ENCODE data around the gene AUTS2.
"Not testable (repeated sequence)": the region's sequence is repeated elsewhere in the genome, so short reads cannot be mapped to it uniquely, and the experiment has no call there.

Gene AUTS2

DNA sequence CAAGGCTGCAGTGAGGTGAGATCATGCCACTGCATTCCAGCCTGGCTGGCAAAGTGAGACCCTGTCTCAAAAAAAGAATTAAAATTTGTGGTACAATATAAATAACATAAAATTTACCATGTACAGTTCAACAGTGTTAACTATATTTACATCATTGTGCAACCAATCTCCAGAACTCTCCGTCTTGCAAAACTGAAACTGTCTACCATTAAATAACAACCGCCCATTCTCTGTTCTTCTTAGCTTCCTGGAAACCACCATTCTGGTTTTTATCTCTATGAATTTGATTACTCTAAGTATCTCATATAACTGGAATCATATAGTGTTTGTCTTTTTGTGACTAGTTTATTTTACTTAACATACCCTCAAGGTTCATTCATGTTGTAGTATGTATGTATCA, 167.6 kb downstream of the AUTS2 start:
- DNase-seq: no peak

DNA sequence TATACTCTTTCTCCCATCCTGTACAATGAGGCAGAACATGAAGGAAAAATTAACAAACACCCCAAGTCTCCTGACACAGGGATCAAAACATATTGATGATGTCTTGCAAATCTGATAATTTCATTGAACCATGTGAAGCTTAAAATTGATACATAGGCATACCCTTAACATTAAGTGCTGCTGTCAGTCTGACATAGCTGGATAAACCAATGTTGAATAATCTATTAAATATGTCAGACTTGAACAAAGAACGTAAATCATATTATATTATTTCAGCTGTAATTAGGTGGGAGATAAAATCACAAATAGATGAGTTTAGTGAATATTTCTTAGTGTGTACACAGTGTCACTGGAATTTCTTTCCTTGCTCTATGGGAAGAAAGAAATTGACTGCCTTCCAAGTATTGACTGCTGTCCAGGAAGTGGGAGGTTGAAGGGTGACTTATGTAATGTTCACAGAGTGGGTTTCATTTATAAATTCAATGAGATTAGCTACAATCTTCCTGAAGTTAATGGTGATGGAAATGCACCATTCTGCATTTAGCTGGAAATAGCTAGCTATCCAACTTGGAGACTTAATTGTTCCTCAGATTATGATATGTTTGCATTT, 170.8 kb downstream of the AUTS2 start:
- DNase-seq: no peak

DNA sequence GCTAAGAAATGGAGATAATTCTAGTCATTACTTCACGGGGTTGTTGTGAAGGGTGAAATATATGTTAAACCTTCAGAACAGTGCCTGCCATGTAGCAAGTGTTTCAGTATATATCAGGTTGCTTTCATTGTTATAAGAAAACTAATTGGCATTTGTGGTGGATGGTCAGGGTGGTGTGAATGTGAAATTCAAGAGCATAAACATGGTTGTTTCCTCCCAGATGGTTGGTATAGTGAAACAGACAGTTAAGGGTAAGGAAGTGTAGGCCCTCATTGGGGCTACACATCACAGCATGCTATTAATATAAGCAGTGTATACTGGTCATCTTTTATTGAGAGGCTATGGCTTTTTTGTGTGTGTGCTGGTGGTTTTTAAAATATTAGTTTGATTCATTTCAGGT, 171.6 kb downstream of the AUTS2 start:
- DNase-seq: no peak

DNA sequence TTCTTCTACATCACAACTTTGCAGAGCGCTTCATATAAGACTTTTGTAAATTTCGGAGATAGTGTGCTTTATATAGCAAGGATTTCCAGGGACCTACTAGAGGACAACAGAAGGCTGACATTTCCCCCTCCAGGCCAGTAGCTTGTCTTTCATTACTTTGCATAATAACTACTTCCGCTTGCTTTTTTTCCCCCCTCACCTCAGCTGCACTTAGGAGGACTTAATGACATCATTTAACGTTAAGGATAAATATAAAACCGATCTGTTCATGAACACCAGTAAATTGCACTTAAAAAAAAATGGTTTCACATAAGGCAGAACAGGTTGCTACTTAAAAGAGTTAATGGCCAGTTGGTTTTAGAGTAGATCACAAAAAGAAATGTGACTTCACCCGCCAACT, 172.3 kb downstream of the AUTS2 start:
- DNase-seq: no peak

DNA sequence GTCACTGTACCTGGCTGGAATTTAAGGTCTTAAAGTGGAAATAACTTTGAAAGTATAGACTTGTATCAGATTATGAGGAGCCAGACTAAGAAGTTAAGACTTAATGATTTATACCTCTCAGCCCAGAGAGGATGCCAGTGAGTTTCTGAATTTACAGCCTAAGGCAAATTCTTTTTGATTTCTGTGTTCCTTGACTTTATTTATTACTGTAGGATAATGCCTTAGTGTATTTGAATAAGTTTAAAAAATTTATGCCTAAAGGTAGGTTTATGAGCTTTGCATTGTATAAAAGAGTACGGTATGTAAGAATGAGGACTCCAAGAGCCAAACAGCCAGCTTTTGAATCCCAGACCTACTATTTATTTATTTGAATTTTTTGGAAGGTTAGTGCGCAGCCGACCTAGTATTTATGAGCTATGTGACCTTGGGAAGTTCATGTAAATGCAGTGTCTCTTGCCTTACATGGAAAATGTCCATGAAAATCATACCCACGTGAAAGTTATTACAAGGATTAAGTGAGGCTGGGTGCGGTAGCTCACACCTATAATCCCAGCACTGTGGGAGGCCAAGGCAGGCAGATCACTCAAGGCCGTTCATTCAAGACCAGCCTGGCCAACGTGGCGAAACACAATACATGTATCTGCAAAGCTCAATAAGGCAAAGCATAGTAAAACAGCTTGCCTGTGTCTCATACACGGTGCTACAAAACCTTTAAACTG, 174.6 kb downstream of the AUTS2 start:
- no peak for DNase-seq

DNA sequence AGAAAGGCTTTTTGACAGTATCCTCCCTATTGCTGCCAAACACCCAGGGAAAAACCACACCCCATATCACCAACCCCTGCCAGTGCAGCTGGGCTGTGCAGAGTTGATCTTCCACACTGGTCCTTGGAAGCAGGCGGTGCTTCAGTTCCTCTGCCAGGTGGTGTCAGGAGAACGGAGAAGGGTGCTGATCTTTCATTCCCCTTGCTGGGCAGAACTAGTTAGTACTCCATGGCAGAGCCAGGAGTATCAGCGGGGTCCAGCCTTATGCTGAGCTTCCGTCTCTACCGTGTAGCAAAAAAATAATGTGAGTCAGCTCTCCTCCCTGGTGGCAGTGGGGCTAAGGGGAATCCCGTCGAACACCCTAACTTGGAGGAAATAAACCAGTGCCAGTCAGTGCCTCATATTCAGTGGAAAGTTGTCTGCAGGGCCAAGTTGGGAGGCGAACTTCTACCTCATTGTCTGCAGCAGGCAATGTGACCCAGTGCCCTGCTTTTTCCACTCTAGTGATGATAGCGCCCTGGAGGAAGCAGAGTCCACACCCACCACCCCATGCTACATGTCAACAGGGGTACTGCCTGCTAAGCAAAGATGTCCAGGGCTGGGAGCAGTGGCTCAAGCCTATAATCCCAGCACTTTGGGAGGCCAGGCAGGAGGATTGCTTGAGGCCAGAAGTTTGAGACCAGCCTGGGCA, 175.4 kb downstream of the AUTS2 start:
- no peak for DNase-seq

DNA sequence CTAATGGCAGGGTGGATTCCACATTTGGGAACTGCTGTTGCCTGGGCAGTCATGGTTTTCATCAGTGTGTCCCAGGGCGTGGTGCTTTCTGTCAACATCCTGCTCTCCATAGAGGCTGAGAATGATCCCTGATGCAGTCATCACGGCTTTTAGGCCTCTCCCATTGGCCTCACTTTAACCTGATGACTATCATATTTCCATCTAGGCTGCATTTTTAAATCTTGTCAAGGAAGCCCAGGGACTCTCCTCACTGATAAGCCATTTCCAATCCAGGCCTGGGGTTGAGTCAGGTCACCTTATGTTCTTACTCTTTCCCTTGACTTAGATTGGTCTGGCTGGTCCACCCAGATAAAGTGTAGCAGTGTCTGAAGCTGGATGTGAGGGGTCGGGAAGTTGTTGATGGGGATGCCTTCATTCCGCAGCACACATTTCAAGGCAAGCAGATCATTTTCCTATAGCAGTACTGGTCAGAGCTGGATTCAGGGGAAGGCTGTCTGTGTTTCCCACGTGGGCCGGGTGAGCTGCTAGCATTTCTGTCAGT, 177.0 kb downstream of the AUTS2 start:
- no peak for DNase-seq

DNA sequence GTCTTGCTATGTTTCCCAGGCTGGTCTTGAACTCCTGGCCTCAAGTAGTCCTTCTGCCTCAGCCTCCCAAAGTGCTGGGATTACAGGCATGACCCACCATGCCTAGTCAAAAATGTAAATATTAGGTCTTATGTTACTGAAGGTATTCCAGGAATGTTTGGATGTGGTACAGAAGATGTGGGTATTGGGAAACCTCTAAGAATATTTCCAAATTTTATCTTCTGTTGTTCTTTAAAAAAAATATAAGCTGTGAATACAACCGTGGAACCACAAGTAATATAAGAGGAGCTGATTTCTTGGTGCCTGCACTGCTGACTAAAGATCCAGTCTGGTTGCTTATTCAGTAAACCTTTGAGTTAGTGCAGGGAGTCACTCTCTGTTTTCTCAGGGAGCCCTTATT, 178.3 kb downstream of the AUTS2 start:
- no peak for DNase-seq

DNA sequence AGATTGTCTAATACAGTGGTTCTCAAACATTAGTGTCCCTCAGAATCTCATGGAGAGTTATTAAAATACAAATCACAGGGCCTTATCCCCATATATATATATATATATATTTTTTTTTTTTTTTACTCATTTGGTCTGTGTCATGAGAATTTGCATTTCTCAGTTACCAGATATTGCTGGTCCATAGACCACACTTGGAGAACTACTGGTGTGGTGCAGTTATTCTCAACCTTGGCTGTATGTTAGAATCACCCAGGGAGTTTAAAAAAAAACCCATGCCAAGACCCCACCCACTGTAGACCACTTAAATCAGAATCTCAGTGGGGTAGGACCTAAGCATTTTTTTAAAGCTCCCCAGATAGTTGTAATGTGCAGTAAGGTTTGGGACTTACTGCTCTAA, 179.9 kb downstream of the AUTS2 start:
- DNase-seq: no peak

DNA sequence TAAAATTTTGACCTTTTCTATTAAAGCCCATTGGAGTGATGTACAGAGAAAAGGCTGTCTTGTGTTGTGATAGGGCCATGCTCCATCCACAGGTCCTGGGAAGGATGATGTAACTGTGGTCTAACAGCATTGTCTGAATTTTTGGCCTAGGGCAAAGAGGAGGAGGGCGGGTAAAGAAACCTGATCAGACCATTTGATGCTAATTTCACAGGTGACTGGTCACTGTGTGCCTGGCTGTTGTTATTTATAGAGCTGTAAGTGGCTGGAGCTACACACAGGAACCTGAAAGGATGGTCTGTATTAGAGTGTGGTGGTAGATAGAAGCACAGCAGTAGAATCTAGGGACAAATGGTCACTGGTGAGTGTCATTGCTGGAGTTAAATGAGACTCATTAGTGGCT, 182.1 kb downstream of the AUTS2 start:
- DNase-seq: no peak

DNA sequence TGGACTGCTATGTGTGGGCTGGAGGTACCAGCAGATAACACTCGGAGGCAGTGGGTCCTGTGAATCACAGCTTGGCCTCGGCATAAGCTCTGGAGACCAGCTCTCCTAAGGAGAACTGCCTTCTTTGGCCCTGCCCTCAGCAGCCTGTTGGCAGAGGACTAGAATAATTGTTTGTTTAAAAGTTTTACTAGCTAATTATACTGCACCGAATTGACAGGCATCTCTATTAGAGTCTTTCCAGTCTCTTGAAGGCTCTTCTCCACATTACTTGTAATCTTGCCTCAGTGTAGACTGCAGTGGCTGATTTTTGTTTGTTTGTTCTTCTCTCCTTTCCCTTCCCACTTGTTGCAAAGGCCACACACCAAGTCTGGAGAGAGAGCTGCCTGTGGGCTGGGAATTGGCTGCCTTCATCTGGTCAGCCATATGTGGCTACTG, 183.2 kb downstream of the AUTS2 start:
- no peak for DNase-seq

DNA sequence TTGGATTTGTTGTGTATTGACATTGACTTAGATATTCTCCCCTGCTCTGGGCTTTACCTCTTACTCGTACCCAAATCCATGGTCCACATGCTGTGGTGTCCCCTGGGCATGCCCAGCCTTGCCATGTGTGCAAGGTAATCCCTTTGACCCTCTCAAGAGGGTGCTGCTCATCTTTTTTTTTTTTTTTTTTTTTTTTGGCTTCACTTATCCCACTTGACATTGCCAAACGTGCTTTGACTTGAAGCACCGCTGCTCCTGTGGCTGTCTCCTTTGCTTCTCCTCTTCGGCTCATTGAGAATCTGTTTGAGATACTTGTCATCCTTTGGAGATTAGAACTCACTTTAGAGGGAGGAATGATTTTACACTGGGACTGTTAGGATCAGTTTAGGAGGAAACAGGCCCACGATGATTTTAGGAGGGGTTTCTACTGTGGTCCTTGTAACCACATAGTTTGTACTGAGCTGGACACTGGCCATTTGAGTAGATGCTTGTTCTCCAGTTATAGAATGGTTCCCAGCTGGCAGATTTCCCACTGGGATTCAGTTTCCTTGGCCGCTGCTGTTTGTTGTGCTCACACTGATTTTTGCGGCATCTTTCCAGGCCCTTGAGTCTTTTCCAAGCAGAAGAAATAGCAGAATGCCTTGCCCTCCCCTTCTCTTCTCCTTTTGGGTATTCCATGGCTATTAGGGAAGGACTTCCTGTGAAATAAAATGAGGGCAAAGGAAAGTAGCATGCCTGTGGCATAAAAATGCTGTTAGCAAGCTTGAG, 184.8 kb downstream of the AUTS2 start:
- no peak for DNase-seq

DNA sequence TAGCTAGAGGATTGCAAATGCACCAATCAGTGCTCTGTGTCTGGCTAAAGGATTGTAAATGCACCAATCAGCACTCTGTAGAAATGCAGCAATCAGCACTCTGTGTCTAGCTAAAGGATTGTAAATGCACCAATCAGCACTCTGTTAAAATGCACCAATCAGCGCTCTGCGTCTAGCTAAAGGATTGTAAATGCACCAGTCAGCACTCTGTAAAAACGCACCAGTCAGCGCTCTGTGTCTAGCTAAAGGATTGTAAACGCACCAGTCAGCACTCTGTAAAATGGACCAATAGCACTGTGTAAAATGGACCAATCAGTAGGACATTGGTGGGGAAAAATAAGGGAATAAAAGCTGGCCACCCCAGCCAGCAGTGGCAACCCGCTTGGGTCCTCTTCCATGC, 187.9 kb downstream of the AUTS2 start:
- DNase-seq: not testable (repeated sequence)

DNA sequence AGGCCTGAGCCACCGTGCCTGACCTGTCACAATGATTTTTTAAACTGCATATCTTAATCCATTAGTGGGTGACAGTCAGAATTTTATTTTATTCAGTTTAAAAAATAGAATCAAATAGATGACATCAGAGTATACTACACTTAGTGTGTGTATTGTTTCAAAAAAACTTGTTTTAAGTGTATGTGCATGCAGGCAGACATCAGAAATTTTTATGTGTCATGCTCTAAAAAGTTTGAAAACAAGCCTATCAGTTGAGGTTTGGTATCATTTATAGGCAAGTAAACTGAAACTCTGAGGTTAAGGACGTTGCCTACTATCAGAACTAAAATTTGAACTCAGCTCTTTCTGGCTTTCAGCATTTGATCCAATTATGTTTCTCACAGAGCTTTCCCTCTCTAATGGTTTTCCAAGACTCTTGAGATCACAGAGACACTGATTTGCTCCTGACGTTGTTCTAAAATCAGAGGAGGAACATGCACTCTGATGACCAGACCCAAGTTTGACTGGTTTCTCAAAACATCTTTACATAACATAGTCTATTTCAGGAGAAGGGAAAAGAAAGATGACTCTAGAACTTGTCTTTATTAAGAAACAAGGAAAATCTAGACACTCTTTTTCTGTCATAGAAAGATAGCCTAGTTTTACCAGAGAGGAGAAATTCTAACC, 188.6 kb downstream of the AUTS2 start:
- no peak for DNase-seq

DNA sequence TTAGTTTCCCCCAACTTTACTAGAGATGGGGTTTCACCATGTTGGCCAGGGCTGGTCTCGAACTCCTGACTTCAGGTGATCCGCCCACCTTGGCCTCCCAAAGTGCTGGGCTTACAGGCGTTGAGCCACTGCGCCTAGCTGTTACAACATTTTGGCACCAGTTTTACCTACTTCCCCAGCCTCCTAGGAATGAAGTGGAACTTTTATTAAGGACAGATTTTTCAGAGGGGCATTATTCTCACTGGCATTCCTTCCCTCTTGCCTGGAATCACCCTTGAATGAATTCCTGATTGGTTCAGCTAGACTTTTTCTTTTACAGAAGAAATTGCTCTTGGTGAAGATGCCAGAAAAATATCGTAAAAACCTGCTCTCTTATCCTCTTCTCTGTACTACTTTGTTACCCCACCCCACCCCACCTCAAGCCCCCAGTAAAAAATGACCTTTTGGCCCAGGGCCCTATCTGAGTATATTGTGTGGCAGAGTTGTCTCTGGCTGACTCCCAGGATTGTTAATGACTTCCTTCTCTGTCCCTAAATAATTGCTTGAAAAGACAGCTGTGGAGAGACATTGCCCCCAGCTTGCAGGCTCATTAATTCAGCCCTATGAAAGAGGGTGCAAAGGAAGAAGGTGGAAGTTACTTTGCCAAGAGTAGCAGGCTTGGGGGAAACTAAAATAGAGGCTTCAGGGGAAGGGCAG, 189.6 kb downstream of the AUTS2 start:
- no peak for DNase-seq

DNA sequence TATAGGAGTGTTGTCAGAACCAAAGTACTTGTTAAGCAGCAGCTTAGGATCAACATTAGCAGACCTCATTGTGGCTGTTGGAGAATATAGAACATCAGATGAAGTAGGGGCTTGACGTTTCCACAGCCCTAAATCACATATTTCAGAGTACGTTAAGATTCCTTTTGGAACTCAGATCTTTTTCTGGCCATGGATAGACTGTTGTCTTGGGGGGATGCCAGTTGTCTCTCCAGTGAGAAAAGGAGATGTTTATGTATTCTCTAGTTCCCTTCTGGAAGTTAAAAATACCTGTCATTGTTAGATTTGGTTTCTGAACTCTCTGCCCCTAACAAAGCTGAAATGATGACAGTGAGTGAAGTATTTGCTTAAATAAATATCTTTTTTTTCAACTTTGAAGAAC, 191.3 kb downstream of the AUTS2 start:
- DNase-seq: no peak

DNA sequence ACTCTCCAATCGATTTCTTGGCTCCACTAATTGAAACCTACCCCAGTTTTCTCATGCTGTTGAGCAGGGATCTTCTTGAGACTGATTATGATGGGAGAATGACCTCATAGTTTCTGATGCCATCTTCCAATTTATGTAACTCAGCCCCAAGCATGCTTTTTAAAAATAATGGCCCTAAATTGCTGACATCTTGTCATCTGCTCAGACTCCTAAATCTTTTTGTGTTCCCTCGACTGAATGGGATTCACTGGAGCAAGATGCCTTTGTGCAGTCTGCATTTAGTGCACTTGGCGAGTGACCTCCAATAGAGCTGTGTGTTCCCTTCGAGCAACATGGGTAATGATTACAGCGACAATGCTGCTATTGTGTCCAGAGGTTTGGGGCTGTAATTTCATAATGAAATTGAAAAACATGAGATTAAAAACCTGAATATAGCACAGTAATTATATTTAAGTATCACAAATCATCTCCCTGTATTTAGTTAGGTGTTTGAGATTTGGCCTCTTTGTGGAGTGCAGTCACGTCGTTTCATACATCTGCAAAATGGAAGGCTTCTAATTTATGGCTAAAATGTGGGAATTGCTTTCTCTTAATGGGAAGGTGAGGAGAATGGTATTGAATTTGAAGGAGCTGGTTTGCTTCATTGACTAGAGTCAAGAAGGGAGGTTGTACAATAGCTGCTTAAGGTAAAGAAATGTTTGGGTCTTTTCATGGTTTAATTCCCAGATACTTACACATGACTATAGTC, 192.9 kb downstream of the AUTS2 start:
- DNase-seq: no peak

DNA sequence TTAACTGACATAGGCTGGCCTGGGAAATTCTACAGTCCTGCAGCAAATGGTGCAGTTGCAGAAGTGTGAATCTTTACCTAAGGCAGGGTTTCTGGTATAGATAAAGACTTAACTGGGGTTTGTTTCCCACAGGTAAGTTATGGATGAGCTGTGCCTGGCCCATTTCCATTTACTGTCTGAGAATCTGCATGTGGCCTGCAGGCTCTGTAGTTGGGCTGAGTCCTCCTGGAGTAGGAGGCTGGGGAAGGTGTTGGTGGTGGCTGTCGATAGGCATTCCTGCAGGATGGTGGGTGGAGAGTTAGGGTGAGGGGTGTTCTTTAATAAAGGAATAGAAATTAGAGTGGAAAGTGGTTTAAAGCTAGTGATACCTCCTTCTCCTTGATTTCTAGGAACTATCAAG, 193.5 kb downstream of the AUTS2 start:
- DNase-seq: no peak

DNA sequence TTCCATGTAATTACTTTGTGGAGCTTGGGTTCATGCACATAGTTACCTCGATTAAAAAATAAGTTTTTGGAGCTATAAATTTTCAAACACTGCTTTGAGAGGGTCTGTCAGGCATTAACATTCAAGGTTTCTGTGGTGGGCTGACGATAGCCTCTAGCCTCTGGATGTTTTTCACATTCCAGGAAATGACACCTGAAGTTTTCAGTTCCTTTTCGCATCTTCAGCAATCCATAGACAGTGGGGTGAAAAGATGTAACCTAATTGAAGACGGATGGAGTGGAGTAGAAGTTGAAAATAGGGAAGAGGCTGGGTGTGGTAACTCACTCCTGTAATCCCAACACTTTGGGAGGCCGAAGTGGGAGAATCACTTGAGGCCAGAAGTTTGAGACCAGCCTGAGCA, 197.7 kb downstream of the AUTS2 start:
- no peak for DNase-seq

DNA sequence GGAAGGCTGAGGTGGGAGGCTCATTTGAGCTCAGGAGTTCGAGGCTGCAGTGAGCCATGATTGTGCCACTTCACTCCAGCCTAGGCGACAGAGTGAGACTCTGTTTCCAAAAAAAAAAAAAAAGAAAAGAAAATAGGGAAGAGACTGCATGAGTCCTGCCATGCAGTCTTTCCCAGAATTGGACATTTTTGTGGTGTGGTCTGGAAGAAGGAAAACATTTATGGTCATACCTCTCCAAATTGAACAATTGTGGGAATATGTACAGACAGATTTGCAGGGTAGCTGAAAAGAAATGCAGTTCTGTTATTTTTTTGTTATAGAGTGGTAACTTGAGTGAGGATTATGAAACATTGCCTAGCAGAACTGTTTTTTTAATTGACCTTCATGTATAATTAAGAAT, 198.1 kb downstream of the AUTS2 start:
- no peak for DNase-seq

DNA sequence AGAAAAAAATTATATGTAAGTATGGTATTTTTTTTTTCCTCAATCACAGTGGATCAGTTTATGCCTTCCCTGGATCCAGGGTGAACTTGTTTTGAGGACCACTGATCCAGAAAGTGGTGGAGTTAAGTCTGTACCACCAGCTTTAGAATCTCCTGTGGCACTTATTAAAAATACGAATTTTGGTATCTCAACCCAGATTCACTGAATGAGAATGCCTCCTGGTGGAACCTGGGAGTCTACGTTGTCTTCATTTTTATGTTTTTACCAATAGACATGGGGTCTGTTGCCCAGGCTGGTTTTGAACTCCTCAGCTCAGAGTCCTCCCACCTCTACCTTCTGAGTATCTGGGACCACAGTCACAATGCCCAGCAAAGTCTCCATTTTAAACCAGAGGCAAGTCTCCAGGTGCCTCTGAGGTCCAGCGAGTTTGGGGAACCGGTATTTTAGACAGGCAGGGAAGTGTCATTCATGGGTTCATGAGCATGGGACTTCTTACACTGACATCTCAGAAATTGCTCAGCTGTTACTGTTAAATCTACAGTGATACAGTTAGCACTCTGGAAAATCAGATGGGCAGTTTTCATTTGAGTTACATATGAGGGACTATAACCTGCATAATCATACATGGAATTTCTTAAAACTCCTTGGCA, 200.9 kb downstream of the AUTS2 start:
- DNase-seq: no peak

Measured in activated CD8-positive, alpha-beta memory T cell treated with anti-CD3 and anti-CD28 coated beads, Interleukin-2, amount 50 U/mL, for 48 hours (primary cell).